HL-60/S4 treated with retinoic acid at 250 ng/mL for 4 days and 3 days (cell line): ENCODE results near the gene SLX4.
"Not testable (repeated sequence)": the region's sequence is repeated elsewhere in the genome, so short reads cannot be mapped to it uniquely, and the experiment has no call there.

Source experiments
- in situ Hi-C: fragments of 300-500 bp; cut with MboI; formaldehyde crosslinking; loops from 2 replicates; pipeline ENCODE4 v1.7.0; 2022; ENCODE audit warnings: low sequenced_read_pairs

The SLX4 gene, protein sequence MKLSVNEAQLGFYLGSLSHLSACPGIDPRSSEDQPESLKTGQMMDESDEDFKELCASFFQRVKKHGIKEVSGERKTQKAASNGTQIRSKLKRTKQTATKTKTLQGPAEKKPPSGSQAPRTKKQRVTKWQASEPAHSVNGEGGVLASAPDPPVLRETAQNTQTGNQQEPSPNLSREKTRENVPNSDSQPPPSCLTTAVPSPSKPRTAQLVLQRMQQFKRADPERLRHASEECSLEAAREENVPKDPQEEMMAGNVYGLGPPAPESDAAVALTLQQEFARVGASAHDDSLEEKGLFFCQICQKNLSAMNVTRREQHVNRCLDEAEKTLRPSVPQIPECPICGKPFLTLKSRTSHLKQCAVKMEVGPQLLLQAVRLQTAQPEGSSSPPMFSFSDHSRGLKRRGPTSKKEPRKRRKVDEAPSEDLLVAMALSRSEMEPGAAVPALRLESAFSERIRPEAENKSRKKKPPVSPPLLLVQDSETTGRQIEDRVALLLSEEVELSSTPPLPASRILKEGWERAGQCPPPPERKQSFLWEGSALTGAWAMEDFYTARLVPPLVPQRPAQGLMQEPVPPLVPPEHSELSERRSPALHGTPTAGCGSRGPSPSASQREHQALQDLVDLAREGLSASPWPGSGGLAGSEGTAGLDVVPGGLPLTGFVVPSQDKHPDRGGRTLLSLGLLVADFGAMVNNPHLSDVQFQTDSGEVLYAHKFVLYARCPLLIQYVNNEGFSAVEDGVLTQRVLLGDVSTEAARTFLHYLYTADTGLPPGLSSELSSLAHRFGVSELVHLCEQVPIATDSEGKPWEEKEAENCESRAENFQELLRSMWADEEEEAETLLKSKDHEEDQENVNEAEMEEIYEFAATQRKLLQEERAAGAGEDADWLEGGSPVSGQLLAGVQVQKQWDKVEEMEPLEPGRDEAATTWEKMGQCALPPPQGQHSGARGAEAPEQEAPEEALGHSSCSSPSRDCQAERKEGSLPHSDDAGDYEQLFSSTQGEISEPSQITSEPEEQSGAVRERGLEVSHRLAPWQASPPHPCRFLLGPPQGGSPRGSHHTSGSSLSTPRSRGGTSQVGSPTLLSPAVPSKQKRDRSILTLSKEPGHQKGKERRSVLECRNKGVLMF (N-terminal part only)

DNA sequence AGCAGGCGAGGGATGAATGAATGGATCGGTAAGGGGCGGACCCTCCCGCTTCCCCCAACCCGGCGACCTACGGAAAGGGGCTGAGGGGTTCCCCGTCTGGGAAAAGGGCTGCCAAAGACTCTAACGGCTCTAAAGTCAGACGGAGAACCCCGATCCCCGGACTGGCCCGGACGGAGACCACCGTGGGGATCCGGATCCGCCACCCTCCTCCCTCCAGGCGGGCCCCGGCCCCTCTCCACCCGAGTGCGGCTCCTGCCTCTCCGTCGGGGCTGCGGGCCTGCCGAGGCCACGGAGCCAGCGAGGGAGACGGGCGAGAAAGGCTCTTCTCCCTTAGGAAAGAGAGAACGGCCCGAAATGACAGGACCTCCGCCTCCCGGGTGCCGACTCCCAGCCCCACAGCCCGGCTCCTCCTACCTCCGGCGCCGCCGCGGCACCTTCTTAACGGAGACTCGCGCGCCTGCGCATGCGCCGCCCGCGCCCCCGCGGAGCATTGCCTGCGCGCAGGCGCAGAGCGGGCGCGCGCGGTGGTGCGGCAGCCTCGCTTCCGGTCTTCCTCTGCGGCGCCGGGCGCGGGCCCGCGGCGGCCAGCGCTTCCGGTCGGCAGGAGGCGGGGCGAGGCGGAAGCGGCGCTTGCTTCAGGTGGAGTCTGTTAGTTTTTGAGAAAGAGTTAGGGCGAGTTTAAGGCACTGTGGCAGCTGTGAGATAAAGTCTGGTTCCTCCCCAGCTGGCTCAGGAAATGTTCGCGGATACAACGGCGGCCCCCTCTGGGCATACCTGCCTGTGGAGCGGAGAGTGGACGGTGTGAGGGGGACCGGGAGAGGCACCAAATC lies at the start of gene SLX4:
TSS of gene SLX4 (minus strand) at position 461 of the 830 bp plus-strand sequence. CDS start 2,642 bp downstream, outside the sequence.
- in situ Hi-C loops, result no loop called here

DNA sequence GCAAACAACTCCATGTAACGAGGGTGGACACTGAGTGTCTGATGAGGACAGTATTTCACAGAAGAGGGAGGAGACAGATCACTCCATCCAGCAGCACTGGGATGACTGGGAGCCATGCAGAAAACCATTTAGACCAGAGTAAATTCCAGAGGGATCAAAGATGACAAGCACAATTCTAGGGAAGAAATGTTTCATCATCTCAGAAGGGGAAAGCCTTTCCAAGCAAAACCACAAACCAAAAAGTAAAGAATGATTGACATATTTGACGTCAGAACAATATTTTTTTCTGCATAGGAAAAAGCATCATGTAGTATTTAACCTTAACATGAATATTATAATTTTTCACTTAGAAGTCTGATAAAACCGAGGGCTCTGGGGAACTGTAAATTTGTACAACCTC lies 47.8 kb upstream of the SLX4 start:
- in situ Hi-C loops, result no loop called here

DNA sequence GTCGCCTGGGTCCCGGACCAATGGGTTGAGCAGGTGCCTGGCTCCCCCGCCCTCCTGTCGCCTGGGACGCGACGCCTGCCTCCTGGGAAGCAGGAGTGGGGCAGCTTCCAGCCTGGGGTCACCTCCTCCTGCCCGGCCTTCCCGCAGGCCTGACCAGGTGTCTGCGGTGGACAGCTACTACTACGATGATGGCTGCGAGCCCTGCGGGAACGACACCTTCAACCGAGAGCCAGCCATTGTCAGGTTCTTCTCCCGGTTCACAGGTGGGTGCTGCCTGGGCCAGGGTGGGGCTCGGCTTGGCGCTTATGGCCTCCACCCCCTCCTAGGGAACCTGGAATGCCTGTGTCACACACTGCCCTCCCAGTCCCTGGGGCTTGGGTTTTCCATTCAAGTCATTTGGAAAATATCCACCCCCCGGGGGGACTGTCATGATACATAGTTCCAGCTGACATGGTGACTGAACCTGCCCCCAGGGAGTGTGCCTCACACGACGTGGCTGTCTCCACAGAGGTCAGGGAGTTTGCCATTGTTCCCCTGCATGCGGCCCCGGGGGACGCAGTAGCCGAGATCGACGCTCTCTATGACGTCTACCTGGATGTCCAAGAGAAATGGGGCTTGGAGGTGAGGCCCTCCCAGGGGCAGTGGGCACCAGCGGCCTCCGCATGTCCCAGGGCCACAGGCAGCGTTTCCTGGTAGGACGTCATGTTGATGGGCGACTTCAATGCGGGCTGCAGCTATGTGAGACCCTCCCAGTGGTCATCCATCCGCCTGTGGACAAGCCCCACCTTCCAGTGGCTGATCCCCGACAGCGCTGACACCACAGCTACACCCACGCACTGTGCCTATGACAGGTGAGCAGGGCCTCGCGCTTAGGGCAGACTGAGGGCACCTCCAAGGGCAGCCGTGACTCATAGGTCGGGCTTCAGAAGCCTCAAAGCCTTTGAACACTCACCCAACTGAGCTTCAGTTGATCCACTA lies 45.4 kb upstream of the SLX4 start:
- in situ Hi-C loops, result no loop called here

DNA sequence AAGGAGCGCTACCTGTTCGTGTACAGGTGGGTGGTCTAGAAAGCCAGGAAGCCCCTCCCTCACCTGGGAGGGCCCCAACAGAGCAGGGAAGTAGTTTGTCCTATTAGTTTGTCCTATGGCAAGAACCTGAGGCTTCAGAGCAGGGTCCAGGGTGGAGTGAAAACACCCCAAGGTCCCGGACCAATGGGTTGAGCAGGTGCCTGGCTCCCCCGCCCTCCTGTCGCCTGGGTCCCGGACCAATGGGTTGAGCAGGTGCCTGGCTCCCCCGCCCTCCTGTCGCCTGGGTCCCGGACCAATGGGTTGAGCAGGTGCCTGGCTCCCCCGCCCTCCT lies 44.7 kb upstream of the SLX4 start:
- in situ Hi-C loops, result not testable (repeated sequence)

DNA sequence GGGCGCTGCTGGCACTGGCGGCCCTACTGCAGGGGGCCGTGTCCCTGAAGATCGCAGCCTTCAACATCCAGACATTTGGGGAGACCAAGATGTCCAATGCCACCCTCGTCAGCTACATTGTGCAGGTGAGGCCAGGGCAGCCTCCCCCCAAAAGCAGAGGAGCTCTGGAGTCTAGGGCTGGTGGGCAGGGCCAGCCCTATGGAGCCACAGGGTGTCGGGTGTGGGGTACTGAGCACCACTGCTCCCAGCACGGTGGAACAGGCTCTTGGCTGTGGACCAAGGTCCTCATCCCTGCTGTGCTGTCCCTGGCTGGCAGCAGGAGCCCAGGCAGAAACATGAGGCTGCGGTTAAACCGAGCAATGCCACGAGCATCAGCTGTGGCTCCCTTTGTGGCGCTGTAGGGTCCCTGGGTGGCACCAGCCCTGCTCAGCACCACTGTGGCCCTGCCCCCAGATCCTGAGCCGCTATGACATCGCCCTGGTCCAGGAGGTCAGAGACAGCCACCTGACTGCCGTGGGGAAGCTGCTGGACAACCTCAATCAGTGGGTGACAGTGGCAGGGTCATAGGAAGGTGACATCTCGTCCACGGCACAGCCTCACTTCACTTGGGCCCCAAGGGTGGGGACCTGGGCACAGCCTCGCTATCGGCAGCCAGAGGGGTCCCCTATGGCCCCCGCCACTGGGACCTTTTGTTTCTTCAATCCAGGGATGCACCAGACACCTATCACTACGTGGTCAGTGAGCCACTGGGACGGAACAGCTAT lies 44.2 kb upstream of the SLX4 start:
- in situ Hi-C loops, result no loop called here

DNA sequence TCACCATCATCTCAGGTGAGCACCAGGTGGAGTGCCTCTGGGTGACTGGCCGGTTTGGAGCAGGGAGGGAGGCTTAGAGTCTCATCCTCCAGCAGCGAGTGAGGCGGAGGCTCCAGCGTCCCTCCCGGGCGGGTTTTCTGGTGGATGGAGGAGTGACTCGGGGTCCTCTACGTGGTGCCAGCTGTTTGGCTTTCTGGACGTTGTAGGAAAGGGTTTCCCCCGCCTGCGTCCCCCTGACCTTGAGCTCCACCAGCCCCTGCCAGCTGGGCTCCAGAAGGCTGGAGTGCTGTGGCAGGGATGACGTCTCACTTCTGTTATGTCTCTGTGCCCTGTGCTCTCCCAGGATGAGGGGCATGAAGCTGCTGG lies 43.6 kb upstream of the SLX4 start:
- in situ Hi-C loops, result no loop called here

DNA sequence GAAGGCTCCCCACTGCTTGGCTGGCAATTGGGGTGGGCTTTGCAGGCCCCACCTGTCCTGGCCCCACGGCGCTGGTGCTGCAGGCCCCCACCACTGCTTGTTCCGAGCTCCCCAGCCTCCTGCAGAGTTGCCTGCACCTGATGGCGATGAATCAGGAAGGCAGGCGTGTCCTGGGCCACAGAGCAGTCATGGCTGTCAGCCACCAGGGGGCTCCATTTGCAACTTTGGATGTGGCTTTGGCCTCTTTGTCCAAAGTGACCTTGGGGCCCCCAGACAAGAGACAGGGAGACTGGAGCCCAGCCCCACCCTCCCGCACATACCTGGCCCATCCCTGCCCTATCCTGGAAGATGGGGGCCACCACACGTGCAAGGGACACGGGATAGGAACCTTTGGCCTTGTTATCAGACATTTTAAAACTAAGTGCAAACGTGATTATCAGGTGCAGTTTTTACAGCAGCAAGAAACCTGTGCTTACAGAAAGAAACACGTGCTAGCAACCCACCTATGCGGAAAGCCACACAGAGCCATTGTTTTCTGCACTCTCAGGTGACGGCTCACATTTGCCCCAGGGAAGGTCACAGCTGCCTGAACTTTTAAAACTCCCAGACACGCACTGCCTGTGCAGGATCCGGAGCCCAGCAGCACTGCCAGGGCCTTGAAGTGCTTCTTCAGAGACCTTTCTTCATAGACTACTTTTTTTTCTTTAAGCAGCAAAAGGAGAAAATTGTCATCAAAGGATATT lies 43.0 kb upstream of the SLX4 start, which contains the start of gene DNASE1:
TSS of gene DNASE1 (plus strand) at position 443 of the 743 bp plus-strand sequence. CDS start 683 bp downstream, outside the sequence.
- in situ Hi-C loops, result no loop called here

DNA sequence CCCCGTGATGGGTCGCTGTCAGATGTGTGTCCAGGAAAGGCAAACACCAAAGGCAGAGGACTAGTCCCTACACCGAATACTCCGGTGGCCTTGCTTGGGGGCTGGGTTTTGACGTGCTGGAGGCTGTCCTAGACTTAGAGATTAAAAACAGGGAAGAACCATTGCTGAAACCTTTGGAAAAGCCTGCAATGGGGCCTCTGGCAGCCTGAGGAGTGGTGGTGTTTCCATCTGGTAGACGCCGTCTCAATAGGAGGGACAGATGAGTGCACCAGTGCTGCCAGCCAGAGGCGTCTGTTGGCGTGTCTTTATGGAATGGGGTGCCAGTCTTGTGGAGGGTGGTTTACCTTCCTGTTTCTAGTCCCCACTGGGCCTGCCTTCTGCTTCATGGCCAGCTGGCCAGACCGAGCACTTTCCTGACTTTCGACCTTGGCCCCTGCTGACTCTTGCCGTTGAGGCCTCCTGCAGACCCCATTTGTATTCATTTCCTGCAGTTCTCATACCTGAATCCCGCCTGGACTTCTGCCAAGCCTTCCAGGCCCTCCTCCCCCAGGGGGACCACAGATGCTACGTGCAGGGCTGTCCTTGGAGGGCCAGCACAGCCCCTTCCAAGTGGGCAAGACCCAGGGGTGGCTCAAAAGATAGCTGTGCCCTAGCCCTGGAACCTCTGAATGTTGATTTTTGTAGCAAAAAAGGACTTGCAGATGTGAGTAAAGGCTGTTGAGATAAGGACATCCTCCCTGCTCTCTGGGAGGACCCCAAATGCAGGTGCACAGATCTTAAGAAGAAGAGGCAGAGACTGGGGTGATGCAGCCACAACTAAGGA lies 41.2 kb upstream of the SLX4 start:
- in situ Hi-C loops, result no loop called here

DNA sequence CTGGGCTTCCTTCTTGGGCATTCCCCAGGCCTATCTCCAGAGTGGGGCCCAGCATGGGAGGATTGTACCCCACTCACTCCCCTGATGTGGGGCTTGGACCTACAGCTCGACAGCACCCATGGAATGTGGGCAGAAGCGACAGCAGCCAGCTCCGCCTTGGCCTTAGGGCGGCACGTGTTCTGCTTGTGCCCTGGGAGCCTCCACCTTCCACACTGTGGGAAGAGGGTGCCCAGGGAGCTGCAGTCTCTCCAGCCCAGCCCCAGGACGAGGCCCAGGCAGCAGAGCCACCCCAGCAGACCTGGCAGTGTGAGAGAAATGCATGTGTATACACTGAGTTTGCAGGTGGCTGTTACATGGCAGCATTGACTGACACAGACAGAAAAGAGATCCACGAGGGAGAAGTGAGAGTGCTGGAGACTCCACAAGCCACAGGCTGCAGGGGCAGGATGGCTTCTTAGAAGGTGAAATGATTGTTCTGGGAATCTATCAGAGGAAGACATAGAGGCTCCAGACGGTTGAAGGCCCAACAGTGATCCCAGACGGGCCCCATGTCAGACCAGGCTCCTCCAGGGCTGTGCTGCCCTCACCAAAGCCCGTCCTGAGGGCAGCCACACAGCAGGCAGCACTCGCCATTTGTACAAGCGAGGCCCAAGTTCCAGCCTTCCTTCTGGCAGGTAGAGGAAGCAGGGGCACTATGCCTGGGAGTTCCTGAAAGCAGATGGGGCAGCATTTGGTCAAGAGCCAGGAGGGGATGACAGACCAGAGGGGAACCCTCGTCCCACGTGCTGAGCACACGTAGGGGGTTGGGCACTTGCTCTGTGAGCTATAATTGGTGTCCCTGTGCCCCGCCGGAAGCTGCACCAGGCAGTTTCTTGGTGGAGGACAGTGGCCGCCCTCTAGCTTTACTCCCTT lies 40.3 kb upstream of the SLX4 start:
- in situ Hi-C loops, result no loop called here

DNA sequence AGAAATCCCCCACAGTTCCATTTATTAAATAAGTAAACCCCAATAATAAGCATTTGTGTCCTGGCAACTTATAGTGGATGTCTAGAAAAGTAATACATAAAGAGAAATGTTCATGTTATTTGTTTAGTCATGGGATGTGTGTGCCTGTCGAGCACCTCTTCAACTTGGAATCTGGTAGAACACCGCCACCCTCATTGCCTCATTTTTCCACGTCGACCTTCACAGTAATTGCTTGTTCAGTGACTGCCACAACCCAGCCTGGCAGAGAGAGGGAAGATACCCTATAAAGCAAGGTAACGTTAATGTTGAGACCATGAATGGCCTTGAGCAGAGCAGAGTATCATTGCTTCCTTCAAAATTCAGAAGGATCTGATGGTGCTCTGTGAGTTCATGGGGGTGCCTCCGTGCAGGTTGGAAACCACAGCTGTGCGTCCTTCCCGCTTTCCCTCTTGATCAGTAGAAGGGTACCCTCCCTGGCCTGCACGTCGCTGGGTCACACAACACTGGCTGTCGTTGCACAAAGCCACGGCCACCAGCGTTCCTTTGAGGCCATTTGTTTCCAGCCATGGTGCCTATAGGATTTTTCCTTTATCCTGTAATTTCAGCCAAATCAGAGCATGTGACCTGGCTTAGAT lies 39.3 kb upstream of the SLX4 start:
- in situ Hi-C loops, result no loop called here

DNA sequence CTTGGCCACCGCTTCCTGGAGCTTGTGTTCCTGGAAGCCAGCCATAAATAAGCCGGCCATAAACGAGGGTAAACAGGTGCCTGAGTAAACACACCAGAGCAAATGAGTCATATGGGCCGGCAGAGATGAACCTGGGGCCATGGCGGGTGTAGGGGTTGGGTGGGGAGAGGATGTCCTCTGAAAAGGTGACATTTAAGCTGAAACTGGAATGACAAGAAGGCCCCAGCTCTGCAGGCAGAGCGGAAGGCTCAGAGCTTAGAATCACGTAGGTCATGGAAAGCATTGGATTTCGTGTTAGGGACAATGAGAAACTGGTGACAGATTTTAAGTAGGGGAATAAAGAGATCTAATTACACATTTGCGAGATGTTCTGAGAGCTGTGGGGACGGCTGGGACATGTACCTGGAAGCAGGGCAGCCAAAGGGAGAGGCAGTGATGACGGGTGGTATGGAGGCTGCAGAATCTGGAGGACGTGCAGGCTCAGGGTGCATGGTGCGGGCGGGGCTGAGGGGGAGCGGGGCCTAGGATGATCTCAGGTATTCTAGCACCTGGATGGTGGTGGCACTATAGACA lies 35.0 kb upstream of the SLX4 start:
- in situ Hi-C loops, result no loop called here

DNA sequence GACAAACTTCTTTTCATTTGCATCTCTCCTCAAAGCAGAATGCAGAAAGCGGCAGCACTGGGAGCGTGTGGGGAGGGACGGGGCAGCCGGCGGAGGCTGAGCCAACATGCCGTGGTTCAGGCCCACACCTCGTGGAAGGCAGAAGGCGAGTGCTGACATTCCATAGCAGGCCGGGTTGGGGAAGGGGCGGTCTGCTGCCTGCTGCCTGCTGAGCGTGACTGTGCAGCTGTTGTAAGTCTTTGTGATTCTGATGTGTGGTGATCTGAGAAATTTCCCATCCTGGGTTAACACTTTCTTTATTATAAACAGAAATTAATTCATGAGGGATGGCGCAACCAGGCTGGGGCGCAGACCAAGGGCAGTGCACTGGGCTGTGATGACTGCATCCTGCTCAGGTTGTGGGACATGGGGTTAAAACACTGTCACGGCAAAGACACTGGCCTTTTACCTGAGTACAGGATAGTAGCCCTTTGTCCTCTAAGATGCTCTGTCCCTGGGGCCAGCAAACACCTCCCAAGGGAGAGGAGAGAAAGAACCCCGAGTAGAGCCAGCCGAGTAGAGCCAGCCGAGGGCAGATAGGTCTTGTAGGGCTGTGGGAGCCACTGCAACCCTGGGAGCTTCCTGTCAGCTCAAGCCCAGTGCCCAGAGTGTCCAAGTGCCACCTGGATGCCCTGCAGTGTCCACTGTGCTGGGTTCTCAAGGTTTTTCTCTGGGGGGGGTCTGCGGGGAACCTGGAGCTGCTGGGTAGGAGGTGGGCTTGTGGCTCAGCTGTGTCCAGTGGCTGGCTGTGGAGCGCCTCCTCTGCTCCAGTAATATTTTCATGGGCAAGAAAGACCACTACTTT lies 34.3 kb upstream of the SLX4 start:
- in situ Hi-C loops, result no loop called here

DNA sequence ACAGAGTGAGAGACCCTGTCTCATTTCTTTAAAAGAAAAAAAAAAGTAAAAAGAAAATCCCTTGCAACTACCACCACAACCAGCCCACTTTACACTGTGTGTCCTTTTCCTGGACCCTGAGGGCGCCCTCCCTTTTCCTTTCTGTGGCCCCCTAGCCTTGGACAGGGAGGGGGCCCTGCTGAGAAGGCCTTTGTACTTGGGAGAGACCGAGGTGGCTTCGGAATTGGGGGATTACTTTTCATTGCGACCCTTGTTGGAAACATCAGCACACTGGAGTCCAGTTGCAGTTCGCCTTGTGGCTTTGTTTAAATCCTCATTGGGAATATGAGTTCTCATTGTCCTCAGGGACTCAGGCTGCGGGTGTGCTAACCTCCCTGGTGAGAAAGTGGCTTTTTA lies 33.7 kb upstream of the SLX4 start:
- in situ Hi-C loops, result no loop called here

DNA sequence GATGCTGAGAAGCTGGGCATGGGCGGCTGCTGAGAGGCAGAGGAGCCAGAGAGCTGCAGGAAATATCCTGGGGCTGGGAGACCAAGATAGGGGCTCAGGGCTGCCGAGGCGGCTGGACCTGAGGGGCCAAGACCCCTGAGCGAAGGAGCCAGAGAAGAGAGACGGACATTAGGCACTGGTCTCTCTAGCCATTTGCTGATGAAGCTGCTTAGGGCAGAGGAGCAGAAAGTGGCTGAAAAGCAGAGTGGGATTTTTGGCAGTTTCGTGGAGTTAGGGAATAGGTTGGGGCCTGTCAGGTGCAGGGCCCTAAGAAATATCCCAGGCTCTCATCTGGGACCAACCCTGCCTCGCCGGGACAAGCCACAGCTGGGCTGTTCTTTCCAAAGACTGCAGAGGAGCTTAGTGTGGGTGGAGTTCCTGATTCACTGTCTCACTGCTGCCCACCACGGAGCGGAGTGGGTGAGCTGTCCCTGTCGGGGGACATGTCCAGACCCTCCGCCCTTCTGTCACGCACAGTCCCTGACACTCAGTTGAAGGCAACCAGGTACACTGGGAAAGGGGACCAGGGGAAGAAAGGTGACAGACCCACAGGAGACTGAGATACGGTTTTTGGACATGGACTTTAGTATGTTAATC lies 31.8 kb upstream of the SLX4 start:
- in situ Hi-C loops, result no loop called here
